Measurements from ENCODE around the gene DSTYK. TPM values are rescaled to one million over a fixed set of nuclear protein-coding genes. Genes with fewer than 3 reads are reported as not detected.
A peak's percentile ranks its signal among the peaks of the same experiment; 100 is the strongest.

The DSTYK gene
- total RNA-seq, 2 experiments from 2014 or later = 9.4 to 12.3 TPM

GRCh38 chr1:205216588-205216987, 5.1 kb upstream of the DSTYK start:
- ATAC-seq (no peak), DNase-seq (no peak)
- H3K4me1 Mint-ChIP-seq = peaks cover 24% of the 10 kb centered on the region
- H3K36me3 Mint-ChIP-seq (ENCODE audit: low read depth) = no peaks in the 10 kb centered on the region
- no peak overlapping the region for H3K4me3 Mint-ChIP-seq
- intact Hi-C loops (cut with DNase I, micrococcal nuclease) = loop anchor here in 1 of 2 experiments (10.0 kb wide), 1 partner anchor 1348 kb away; no protein-coding TSS in a partner anchor
- H3K9me3 Mint-ChIP-seq (ENCODE audit: low read depth) = no peaks in the 10 kb centered on the region
- ChIA-PET POLR2A (no interaction called here), CTCF (no interaction called here)
- no peak overlapping the region for H3K27ac Mint-ChIP-seq
- H3K27me3 Mint-ChIP-seq = peaks cover 1% of the 10 kb centered on the region

- H3K4me3 Mint-ChIP-seq = peak overlapping the region; percentile 33
- ChIA-PET CTCF (interaction anchor here (0.6 to 2.1 kb wide), 5 partner anchors 10 to 73 kb away, joined by 3 to 10 read pairs (median 4); partner anchors contain the start of gene TMCC2), POLR2A (no interaction called here)
- H3K9me3 Mint-ChIP-seq (ENCODE audit: low read depth) = no peaks in the 10 kb centered on the region
- H3K4me1 Mint-ChIP-seq = peaks cover 33% of the 10 kb centered on the region
- peak overlapping the region; percentile 63 for H3K27ac Mint-ChIP-seq
- peaks cover 1% of the 10 kb centered on the region for H3K27me3 Mint-ChIP-seq
- intact Hi-C loops (cut with DNase I, micrococcal nuclease) = loop anchor here (1.0 to 10.0 kb wide), 5 partner anchors 13 to 1350 kb away; partner anchors contain the start of genes NUAK2 (in 1 of the 2) and TMCC2 (in 1 of the 2)
- peaks cover 5% of the 10 kb centered on the region for H3K36me3 Mint-ChIP-seq (ENCODE audit: low read depth)
- no peak for DNase-seq
- no peak for ATAC-seq
These were observed 3.3 kb upstream of the DSTYK start for GRCh38 chr1:205214756-205215155.

- Mint-ChIP-seq H3K4me3 (peak overlapping the region; percentile 97), H3K9me3 (ENCODE audit: low read depth) (no peaks in the 10 kb centered on the region), H3K27ac (peak overlapping the region; percentile 95), H3K27me3 (no peaks in the 10 kb centered on the region), H3K4me1 (peaks cover 49% of the 10 kb centered on the region), H3K36me3 (ENCODE audit: low read depth) (peaks cover 5% of the 10 kb centered on the region)
- ChIA-PET CTCF (interaction anchor here (0.8 to 2.7 kb wide), 2 partner anchors 17 to 89 kb away, joined by 5 to 11 read pairs; no protein-coding TSS in a partner anchor), POLR2A (interaction anchor here (0.6 to 2.4 kb wide), 4 partner anchors 12 to 90 kb away, joined by 3 to 11 read pairs (median 4); partner anchors contain the start of genes RBBP5 and TMCC2)
- DNase-seq = no peak
- intact Hi-C loops (cut with DNase I, micrococcal nuclease) = loop anchor here (1.0 to 10.0 kb wide), 13 partner anchors 13 to 1353 kb away; partner anchors contain the start of genes NUAK2 (in 1 of the 2), SNRPE (in 1 of the 2) and TMCC2 (in 1 of the 2)
- ATAC-seq = peak; percentile 51
These were observed 486 bp upstream of the DSTYK start for GRCh38 chr1:205211839-205212536.

GRCh38 chr1:205210756-205211168, 740 bp downstream of the DSTYK start:
- peaks cover 53% of the 10 kb centered on the region for H3K4me1 Mint-ChIP-seq
- peak overlapping the region; percentile 92 for H3K27ac Mint-ChIP-seq
- no peaks in the 10 kb centered on the region for H3K27me3 Mint-ChIP-seq
- ATAC-seq = peak; percentile 1
- DNase-seq = peak; percentile 47
- peaks cover 8% of the 10 kb centered on the region for H3K36me3 Mint-ChIP-seq (ENCODE audit: low read depth)
- H3K9me3 Mint-ChIP-seq (ENCODE audit: low read depth) = no peaks in the 10 kb centered on the region
- POLR2A ChIA-PET = interaction anchor here (0.7 to 2.4 kb wide), 4 partner anchors 11 to 238 kb away, joined by 3 to 11 read pairs (median 6); partner anchors contain the start of gene TMCC2
- CTCF ChIA-PET = interaction anchor here (0.5 to 2.7 kb wide), 5 partner anchors 11 to 110 kb away, joined by 3 to 11 read pairs (median 4); no protein-coding TSS in a partner anchor
- peak overlapping the region; percentile 97 for H3K4me3 Mint-ChIP-seq
- intact Hi-C loops (cut with DNase I, micrococcal nuclease) = loop anchor here (1.0 to 10.0 kb wide), 13 partner anchors 11 to 1354 kb away; partner anchors contain the start of genes NUAK2 (in 1 of the 2), SNRPE (in 1 of the 2) and TMCC2 (in 1 of the 2)

- no peaks in the 10 kb centered on the region for H3K27me3 Mint-ChIP-seq
- no peaks in the 10 kb centered on the region for H3K9me3 Mint-ChIP-seq (ENCODE audit: low read depth)
- POLR2A ChIA-PET = no interaction called here
- no peak overlapping the region for H3K27ac Mint-ChIP-seq
- H3K4me1 Mint-ChIP-seq = peaks cover 59% of the 10 kb centered on the region
- DNase-seq (no peak), ATAC-seq (no peak)
- peaks cover 8% of the 10 kb centered on the region for H3K36me3 Mint-ChIP-seq (ENCODE audit: low read depth)
- H3K4me3 Mint-ChIP-seq = no peak overlapping the region
- CTCF ChIA-PET = interaction anchor here (1.5 to 2.0 kb wide), 2 partner anchors 9 to 19 kb away, joined by 4 read pairs; partner anchors contain the start of gene TMCC2
- intact Hi-C loops (cut with DNase I, micrococcal nuclease) = loop anchor here (10.0 kb wide), 3 partner anchors 694 to 1366 kb away; partner anchors contain the start of genes MDM4 (in 1 of the 2) and PPP1R15B (in 1 of the 2)
These were observed 2.7 kb downstream of the DSTYK start for GRCh38 chr1:205208811-205209210.

- Mint-ChIP-seq H3K4me1 (peaks cover 72% of the 10 kb centered on the region), H3K27ac (peak overlapping the region; percentile 12), H3K36me3 (ENCODE audit: low read depth) (peaks cover 9% of the 10 kb centered on the region), H3K27me3 (no peaks in the 10 kb centered on the region), H3K4me3 (no peak overlapping the region), H3K9me3 (ENCODE audit: low read depth) (no peaks in the 10 kb centered on the region)
- CTCF ChIA-PET = interaction anchor here (0.6 to 1.7 kb wide), 8 partner anchors 10 to 909 kb away, joined by 3 to 7 read pairs (median 3); no protein-coding TSS in a partner anchor
- DNase-seq = no peak
- POLR2A ChIA-PET = interaction anchor here (0.6 kb wide), 1 partner anchor 33 kb away, joined by 3 read pairs; no protein-coding TSS in a partner anchor
- no peak for ATAC-seq
- intact Hi-C loops (cut with DNase I, micrococcal nuclease) = loop anchor here (10.0 kb wide), 3 partner anchors 690 to 1370 kb away; partner anchors contain the start of genes MDM4 (in 1 of the 2) and PPP1R15B (in 1 of the 2)
These were observed 6.4 kb downstream of the DSTYK start for GRCh38 chr1:205205055-205205454.

GRCh38 chr1:205204552-205204951, 7.0 kb downstream of the DSTYK start:
- CTCF ChIA-PET = interaction anchor here (0.7 to 1.7 kb wide), 7 partner anchors 10 to 389 kb away, joined by 3 to 7 read pairs (median 3); no protein-coding TSS in a partner anchor
- Mint-ChIP-seq H3K4me1 (peaks cover 74% of the 10 kb centered on the region), H3K4me3 (peak overlapping the region; percentile 0)

GRCh38 chr1:205199931-205200299, 11.6 kb downstream of the DSTYK start:
- ChIA-PET POLR2A (interaction anchor here (0.7 to 1.9 kb wide), 7 partner anchors 11 to 86 kb away, joined by 3 to 12 read pairs (median 5); partner anchors contain the start of genes DSTYK and TMCC2), CTCF (interaction anchor here (0.6 to 3.7 kb wide), 13 partner anchors 10 to 79 kb away, joined by 3 to 23 read pairs (median 5); partner anchors contain the start of genes RBBP5 and TMCC2)
- intact Hi-C loops (cut with DNase I, micrococcal nuclease) = loop anchor here (1.0 to 10.0 kb wide), 13 partner anchors 11 to 1375 kb away; partner anchors contain the start of genes DSTYK (in 1 of the 2), MDM4 (in 1 of the 2), PPP1R15B (in 1 of the 2) and RBBP5 (in 1 of the 2)
- peaks cover 25% of the 10 kb centered on the region for H3K36me3 Mint-ChIP-seq (ENCODE audit: low read depth)
- H3K27ac Mint-ChIP-seq = peak overlapping the region; percentile 94
- DNase-seq (peak; percentile 52), ATAC-seq (peak; percentile 63)
- no peaks in the 10 kb centered on the region for H3K9me3 Mint-ChIP-seq (ENCODE audit: low read depth)
- H3K27me3 Mint-ChIP-seq = no peaks in the 10 kb centered on the region
- H3K4me1 Mint-ChIP-seq = peaks cover 74% of the 10 kb centered on the region
- H3K4me3 Mint-ChIP-seq = peak overlapping the region; percentile 50

More at GRCh38 chr1:205204552-205204951, 7.0 kb downstream of the DSTYK start:
- Mint-ChIP-seq H3K36me3 (ENCODE audit: low read depth) (peaks cover 12% of the 10 kb centered on the region), H3K9me3 (ENCODE audit: low read depth) (no peaks in the 10 kb centered on the region), H3K27ac (peak overlapping the region; percentile 85), H3K27me3 (no peaks in the 10 kb centered on the region)
- ATAC-seq = no peak
- intact Hi-C loops (cut with DNase I, micrococcal nuclease) = loop anchor here (10.0 kb wide), 3 partner anchors 690 to 1370 kb away; partner anchors contain the start of genes MDM4 (in 1 of the 2) and PPP1R15B (in 1 of the 2)
- POLR2A ChIA-PET = no interaction called here
- DNase-seq = no peak

- POLR2A ChIA-PET = interaction anchor here (0.7 to 1.9 kb wide), 8 partner anchors 12 to 86 kb away, joined by 3 to 12 read pairs (median 4); partner anchors contain the start of genes DSTYK and TMCC2
- peaks cover 68% of the 10 kb centered on the region for H3K4me1 Mint-ChIP-seq
- DNase-seq (peak; percentile 67), ATAC-seq (peak; percentile 63)
- peak overlapping the region; percentile 94 for H3K27ac Mint-ChIP-seq
- intact Hi-C loops (cut with DNase I, micrococcal nuclease) = loop anchor here (1.0 to 5.0 kb wide), 9 partner anchors 12 to 77 kb away; partner anchors contain the start of genes DSTYK (in 1 of the 2) and RBBP5 (in 1 of the 2)
- H3K9me3 Mint-ChIP-seq (ENCODE audit: low read depth) = no peaks in the 10 kb centered on the region
- CTCF ChIA-PET = interaction anchor here (0.6 to 3.7 kb wide), 19 partner anchors 10 to 691 kb away, joined by 3 to 23 read pairs (median 4); partner anchors contain the start of genes RBBP5 and TMCC2
- H3K27me3 Mint-ChIP-seq = no peaks in the 10 kb centered on the region
- peaks cover 25% of the 10 kb centered on the region for H3K36me3 Mint-ChIP-seq (ENCODE audit: low read depth)
- H3K4me3 Mint-ChIP-seq = peak overlapping the region; percentile 50
These were observed 12.2 kb downstream of the DSTYK start for GRCh38 chr1:205199090-205199930.

- Mint-ChIP-seq H3K36me3 (ENCODE audit: low read depth) (peaks cover 23% of the 10 kb centered on the region), H3K4me3 (no peak overlapping the region), H3K4me1 (peaks cover 57% of the 10 kb centered on the region), H3K9me3 (ENCODE audit: low read depth) (no peaks in the 10 kb centered on the region), H3K27ac (no peak overlapping the region), H3K27me3 (no peaks in the 10 kb centered on the region)
- ChIA-PET POLR2A (no interaction called here), CTCF (interaction anchor here (0.6 to 1.3 kb wide), 3 partner anchors 39 to 67 kb away, joined by 3 to 4 read pairs (median 3); no protein-coding TSS in a partner anchor)
- ATAC-seq (no peak), DNase-seq (no peak)
- intact Hi-C loops (cut with DNase I, micrococcal nuclease) = no loop called here
These were observed 19.2 kb downstream of the DSTYK start for GRCh38 chr1:205192287-205192686.

Measured in activated CD4-positive, alpha-beta T cell treated with anti-CD3 and anti-CD28 coated beads for 36 hours (primary cell).